NCI-H2227 (cell line): ENCODE measurements around the gene ARHGAP32.

Experiments
- DNase-seq: peaks from one replicate; lab custom pipeline; 2025; ENCODE audit not compliant: unreplicated experiment; lab: John Stamatoyannopoulos, UW

The ARHGAP32 gene

DNA sequence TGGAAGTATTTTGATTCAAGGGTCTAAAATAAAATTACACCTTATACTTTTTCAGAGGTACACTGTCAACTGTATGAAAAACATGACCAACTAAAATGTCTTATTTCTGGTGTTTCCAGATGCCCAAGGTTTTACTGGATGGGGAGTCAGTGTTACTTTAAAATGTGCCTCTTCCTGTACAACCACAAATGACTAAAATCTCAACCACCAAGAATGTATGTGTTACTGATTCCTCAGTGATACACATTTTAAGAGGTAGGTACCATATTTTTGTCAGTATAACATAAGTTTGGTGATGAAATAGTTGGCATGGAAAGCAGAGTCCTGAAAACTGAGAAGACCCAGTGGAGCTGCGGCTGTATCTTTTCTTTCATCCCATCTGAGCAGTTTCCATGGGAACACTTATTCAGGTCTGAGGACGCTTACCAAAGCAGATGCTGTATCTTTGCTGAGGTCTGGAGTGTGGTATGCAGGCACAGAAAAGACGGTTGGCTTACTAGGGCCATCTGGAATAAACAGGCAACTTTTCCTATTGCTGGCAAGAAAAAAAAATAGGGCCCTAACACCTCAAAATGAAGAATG lies 228.3 kb downstream of the ARHGAP32 start:
- no peak for DNase-seq

DNA sequence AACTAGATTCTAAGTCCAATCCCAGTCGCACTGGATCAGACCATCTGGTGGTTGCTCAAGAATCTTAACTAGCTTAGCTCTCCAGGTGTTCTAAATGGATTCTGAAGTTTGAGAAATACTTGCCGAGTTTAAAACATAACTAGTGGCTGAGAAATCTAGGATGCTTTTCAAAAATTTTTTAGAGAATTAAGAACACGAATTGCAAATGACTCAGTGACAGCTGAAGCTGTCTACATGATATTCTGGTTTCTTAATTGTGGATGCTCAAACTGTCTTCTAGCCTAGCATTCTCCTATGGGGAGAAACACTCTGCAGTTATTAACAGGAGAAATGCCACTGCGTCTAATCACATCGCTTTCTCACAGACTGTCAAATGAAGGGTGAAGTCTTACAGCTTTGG lies 229.2 kb downstream of the ARHGAP32 start:
- DNase-seq = no peak

DNA sequence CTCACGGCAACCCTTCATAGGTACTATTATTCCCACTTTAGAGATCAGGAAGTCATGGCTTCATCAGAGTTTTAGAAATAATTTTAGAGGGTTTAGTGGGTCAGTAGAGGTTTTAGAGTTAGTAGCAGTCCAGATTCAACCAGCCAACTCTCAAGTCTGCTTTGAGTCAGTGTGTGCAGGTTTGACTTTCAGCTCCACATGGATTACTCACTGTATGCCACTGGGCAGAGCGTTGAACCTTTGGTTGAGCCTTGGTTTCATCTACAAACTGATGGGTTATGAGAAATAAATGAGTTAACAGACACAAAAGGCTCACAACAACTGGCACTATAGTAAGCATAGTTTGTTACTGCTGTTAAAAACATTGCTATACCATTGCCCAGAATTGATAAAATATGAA lies 230.5 kb downstream of the ARHGAP32 start:
- no peak for DNase-seq

DNA sequence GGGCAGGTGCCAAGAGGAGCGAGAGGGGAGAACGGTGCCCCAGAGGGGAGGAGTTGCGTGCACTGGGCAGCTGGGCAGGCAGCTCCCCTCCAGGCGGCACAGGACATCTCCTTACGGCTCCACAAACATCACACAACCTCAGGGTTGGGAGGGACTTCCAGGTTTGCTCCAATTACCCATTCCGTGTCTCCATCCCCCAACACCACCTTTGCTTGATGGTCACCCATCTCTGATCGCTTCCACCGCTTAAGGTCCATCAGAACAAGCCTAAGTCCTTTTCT lies 235.0 kb downstream of the ARHGAP32 start:
- DNase-seq = no peak

DNA sequence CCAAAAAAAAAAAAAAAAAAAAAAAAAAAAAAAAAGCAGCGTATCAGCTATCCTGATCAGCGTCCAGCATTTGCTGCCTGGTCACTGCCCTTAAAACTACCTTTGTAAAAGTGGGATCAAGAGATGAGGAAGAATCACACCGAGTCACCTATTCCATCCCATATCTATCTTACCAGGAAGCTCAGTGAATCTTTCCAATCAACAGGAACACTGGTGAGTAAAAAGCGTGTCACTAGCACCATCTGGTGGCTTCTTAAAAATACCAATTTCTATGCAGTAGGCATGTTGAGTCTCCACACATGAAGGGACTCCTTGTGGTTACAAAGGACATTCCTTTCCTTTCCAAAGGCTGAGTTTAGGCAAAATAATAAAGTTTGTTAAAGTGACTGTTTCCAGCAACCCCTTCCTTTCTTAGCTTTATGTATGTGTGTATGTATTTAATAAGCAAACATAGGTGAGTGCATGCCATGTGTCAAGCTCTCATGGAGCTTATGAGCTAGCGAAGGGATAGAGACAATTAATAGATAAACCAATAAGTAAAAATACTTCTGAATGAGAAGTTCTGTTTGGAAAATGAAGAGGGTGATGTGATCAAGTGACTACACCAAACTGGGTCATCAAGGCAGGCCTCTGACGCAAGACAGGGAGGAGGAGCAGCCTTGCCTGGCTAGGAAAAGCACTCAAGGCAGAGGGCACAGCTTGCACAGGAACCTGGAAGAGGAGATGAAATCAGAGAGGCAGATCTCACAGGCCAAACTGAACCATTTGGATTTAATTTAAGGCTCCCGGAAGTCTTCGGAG lies 235.5 kb downstream of the ARHGAP32 start:
- peak; percentile 73 for DNase-seq

DNA sequence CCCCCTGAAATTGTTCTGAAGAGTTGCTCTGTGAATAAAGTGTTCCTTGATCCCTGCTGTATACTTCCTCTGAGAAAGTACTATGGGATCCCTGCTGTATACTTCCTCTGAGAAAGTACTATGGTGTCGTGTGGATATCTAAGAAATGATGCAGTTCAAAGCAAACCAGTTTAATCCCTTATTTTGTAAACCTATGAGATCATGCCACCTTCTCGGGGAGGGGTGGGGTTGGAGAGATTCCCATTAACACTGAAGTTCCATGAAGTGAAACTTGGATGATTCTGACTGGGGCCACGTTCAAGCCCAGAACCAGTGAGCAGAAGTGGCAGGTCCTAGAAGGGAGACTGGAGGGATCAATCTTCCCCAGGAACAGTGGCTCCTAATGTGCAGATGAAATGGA lies 236.5 kb downstream of the ARHGAP32 start:
- DNase-seq = no peak

DNA sequence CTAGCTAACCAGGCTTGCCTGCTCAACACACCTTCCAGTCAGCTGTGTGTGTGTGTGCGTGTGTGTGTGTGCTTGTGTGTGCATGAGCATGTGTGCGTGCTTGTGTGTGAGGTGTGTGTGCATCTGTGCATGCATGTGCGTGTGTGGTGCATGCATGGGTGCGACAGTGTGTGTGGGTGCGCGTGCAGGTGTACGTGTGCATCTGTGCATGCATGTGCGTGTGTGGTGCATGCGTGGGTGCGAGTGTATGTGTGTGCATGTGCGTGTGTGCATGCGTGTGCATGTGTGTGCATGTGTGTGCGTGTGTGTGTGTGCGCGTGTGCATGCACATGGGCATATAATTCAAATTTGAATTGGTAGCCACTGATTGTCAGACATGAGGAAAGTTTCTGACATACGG lies 239.0 kb downstream of the ARHGAP32 start:
- no peak for DNase-seq

DNA sequence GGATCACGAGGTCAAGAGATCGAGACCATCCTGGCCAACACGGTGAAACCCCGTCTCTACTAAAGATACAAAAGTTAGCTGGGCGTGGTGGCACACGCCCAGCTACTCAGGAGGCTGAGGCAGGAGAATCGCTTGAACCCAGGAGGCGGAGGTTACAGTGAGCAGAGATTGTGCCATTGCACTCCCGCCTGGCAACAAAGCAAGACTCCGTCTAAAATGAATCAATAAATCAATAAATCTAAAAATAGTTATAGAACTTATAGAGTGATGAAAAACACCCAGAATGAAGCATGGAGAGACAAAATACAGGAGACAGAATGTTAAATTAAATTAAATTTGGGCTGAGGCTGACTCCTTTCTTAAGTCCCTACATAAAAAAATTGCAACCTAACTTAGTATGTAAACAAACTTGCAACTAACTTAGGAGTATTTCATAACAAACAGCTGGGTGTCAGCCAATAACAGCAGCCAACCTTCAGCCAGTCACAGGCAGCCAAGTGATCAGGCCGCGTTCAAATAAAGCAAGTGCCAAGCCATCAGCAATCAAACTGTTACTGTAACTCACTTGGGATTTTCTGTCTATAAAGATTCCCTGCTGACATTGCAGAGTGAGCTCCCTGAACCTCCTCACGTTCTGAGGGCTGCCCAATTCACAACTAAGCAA lies 242.2 kb downstream of the ARHGAP32 start:
- DNase-seq = no peak

DNA sequence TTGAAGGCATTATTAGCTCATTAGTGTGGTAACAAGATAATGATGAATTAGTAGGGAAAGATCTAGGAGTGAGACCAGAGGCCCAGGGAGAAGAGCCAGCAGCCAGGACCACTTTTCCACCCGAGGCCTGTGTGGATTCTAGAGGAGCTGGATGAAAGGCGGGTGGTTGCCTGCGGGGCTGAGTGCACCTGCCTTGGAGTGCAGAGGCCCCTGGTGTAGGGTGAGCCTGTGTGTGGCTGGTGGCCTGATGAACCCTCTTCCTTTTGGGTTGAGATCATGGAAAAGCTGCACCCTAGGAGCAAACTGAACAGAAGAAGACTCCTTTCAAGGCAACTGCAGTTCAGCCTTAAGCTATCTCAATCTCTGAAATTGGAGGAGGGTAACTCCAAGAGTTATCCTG lies 243.5 kb downstream of the ARHGAP32 start:
- no peak for DNase-seq

DNA sequence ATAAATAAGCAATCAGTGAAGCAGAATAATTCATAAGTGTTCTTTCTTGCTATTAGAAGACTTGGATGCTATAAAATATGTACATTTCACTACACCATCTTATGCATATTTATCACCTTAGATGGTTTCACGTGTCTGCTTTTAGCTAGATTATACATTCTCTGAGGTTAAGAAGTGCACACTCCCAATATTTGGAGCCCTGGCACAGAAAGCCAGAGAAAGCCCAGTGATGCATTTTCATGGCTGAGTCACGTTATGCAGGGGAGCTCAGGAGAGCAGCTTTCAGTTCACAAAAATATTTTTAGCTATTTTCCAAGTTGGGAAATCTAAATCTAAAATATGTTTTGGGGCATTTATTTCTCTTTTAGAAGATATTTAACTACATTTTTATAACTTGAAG lies 244.4 kb downstream of the ARHGAP32 start:
- no peak for DNase-seq

DNA sequence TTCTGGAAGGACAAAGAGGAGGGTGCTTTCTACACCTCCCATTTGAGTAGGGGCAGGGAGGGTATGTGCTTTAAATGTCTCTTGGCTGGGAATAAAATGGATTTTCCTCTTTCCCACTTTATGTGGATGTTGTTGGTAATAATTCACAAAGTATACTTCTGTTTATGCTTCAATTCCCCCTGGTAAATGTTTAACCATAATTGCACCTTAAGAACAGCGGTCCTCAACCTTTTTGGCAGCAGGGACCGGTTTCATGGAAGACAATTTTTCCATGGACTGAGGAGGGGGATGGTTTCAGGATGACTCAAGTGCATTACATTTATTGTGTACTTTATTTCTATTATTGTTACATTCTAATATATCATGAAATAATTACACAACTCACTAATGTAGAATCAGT lies 245.5 kb downstream of the ARHGAP32 start:
- DNase-seq = no peak

DNA sequence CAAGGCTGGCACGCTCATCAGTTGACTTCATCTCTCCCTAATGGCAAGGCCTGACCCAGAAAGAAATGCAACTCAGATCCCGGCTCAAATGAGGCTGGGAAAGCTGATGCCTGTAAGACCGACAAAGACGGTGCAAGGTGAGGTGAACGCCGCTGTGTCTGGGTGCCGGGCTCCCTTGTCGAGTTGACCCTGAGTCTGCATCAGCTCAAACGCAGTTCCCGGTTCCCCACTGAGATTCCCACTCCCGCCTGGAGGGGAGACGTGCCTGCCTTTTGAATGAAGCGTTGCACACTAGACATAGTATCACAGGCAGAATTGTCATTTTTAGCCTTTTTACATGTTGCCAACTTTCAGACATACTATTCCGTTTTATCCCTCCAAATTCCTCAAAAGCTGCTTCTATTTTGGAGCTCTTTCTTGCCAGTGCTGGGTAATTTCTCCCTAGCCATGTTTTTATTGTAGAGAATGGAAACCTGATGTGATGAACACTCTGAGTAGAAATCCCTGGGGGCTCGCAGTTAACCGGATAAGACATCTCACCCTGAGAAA lies 248.6 kb downstream of the ARHGAP32 start:
- no peak for DNase-seq

DNA sequence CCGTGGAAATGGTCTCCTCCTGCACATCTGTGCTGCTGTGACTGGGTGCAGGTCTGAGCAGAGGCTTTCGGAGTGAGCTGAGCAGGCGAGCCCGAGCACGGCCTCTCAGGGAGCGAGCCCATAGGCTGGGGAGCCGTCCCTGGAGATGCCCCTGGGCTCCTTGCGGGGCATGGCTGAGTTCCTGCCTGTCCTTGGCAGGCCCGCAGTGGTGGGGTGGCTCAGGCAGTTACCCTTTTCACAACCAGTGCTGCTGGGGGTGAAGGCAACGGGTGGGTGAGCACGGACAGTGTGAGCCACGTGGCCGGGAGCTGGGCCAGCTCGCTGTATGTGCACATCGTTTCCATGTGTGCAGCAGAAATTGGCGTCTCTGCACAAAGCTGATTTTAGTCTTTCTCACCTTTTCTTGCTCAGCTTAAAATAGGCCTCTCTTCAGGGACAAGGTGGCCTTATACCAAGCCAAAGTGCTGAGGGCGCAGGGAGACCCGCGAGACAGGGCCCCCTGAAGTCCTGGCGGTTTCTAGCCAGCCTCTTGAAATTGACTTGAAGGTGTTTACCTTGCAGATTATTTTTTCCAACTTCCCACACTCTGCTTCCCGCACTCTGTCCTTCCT lies 249.2 kb downstream of the ARHGAP32 start, which contains the start of gene TP53AIP1:
Gene TP53AIP1 (minus strand): TSS at position 55 of the 611 bp plus-strand sequence. CDS start 5,053 bp downstream, outside the sequence.
- no peak for DNase-seq

DNA sequence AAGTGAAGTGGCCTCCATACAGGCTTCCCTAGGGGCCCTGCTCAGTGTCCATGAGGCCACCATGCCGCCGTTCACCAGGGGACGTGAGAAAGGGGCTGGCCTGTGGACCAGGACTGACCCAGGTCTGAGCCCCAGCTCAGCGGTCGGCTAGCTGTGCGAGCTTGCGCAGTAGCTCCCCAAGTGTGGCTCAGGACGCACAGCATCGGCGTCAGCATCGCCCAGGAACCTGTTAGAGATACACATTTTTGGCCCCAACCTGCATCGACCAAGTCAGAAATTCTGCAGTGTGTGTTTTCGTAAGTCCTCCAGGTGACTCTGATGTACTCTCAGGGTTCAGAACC lies 249.9 kb downstream of the ARHGAP32 start:
- no peak for DNase-seq

DNA sequence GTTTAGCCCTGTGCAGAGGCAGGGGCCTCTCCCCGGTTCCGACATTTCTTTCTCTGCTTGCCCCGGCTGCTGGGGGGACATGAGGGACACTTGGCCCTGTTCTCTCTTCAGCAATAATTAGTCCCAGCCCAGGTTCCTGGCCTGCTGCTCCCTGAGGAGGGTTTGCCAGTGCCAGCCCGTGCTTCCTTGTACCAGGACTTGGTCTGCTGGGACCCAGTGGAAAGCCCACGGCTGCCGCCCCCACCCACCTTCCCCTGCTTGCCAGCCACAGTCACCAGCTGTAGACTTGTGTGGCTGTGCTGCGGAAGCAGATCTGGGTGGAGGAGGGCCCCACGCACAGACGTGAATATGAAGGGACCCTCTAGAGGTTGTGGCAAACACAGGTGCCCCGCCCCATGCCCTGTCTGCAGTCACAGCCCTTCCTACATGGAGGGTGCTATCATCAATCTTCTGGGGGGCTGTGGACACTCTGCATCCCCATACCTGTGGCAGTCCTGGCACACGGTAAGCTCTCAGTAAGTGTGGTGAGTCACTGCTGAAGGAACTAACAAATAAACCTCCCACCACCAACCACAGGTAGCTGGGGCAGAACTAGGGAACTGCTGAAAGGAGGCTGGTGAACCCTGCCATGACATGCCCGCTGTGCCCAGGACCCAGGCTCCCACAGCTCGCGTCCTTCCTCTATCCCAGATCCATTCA lies 250.4 kb downstream of the ARHGAP32 start:
- no peak for DNase-seq

DNA sequence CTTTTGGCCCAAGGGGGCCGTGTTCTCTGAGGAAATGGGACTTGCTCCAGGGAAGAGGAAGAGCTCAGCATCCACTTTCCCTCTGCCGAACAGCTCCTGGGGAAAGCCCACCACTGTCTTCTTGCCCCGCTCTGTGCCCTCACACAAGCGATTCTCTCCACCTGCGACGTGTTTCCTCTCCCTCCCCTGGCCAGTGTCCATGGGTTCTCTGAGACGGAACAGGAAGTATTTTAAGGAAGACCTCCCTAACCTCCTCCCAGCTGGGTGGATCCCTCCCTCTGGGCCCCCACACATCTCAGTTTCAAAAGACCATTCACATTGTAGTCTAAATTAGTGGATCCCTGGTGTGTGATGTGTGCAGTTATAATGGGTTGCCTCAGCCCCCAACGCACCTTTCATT lies 251.0 kb downstream of the ARHGAP32 start:
- DNase-seq = no peak

DNA sequence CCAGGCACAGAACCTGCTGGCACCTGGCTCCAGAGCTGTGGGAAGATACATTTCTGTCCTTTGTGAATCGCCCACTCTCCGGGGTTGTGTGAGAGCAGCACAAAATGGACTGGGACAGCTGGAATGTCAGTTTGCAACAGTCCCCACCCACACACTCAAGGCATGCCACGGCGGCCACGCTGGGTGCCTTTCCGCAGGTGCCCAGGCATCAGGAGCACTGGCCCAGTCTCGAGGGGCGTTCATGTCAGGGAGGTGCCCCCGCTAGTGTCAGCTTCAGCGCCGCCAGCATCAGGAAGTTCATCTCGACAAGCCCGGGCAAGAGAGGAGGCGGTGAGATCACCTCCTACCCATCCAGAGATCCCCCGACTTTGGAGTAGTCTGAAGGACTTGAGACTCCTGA lies 251.5 kb downstream of the ARHGAP32 start:
- DNase-seq = no peak

DNA sequence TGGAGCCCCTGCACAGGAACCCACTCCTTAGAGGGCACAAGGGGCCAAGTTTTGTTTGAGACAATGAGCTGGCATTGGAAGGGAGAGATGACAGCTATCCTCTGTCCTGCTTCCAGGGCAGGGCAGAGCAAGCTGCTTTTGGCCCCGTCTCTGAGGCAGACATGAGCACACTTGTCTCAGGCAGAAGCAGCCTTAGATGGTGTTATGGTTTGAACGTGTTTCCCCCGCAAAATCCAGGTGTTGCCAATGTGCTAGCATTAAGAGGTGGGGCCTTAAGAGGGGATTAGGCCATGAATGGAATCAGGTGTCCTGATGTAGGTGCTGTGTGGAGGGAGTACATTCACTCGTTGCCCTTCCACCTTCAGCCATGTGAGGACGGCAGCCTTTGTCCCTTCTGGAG lies 252.0 kb downstream of the ARHGAP32 start:
- DNase-seq = no peak

DNA sequence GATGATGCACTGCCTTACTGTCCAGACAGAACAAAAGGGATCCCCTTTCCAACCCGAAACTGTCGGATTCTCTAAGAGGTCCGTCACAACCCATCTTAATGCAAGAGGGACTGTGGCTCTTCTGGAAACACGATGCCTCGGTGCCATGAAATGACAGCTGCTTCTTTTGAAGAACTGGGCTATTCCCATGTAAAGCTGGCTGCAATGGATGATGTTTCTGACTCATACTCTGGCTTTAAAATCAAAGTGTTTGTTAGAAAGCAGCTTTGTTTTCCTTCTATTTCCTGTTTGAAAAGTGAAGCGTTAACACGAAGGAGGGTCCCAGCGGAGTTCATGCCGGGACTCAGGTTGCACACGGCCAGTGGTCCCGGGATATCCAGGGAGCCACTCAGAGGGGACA lies 252.5 kb downstream of the ARHGAP32 start:
- no peak for DNase-seq

DNA sequence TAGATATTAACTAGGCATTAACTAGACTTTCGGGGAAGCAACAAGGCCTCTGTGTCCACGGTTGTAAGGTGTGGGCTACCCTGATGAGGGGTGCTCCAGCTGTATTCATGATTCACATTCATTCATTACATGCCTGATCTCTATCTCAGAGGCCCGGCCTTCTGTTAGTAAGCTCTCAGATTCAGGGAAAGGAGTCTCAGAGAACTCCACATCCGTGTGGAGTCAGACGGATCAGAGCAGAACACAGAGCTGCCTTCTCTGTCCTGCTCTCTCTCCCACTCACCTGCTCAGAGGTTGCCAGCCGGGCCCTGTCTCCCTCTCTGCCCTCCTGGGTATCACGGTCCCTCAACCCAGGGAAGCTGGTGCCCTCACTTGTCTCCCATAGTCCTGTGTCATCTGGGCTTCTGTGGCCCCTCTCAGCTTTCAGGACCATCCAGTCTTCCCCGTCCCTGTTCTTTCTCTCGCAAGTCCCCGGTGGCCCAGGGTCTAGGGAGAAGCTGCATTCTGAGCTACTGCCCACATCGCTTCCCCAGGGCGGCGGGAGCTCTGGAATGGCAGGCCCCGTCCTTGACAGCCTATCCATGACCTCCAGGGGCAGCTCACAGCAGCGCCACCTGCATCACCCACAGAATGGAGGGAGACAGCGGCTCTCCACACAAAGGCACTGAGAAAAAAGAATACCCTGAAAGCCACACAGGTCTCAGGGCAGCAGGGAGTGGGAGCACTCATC lies 253.8 kb downstream of the ARHGAP32 start:
- DNase-seq = no peak

DNA sequence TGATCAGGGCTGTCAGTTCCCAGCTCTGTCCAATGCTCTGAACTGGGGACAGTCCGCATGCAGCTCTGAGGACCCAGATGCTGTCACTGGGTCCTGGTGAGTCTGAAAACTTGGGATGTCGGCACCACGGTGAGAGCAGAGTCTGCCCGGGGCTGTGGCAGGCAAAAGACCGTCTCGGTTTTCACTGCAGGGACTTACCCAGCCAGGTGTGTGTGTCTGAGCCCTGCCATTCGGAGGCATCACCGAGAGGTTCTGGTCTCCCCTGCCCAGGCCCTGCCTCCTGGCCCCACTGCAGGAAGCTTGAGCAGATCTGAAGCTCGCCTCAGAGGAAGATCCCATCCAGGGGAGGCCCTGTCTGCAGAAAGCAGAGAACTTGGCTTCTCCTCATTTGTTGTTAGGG lies 254.6 kb downstream of the ARHGAP32 start:
- DNase-seq = no peak
